Measurements from ENCODE around the gene SELENOS. TPM values are rescaled to one million over a fixed set of nuclear protein-coding genes. Genes with fewer than 3 reads are reported as not detected.

SELENOS gene
- total and polyA plus RNA-seq, 2 donors (not counting 3 experiments of a cell fraction or from before 2014, with no cell fraction given), result 70.4 to 101 TPM

DNA sequence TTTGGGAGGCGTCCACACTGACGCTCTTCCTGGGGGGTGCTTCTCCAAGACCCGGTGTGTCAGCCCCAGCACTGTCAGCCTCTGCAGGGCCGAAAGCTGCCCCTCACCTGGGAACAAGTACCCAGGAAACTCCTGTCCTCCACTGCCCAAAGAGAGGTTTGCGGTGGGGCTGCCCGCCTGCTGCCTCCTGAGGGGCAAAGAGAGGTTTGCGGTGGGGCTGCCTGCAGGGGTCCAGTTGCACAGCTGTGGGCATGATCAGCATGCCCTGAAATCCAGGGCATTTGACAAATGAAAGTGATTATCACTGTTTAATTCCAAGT lies 32.8 kb upstream of the SELENOS start:
- dilution Hi-C loops (cut with MboI; ENCODE audit: extremely low pct_ligation_motif_present, low sequenced_read_pairs) (no loop called here), intact Hi-C loops (cut with micrococcal nuclease) (no loop called here)
- Histone ChIP-seq H4K20me1 (replicated peaks; ENCODE audit: control insufficient read depth, extremely low read depth, insufficient read depth, low read length) (no peaks in the 10 kb centered on the region), H3K4me2 (ENCODE audit: insufficient read depth, low read length) (no peak overlapping the region), H3K79me2 (ENCODE audit: control insufficient read depth, insufficient read depth, low read length) (no peaks in the 10 kb centered on the region), H3K27ac (ENCODE audit: insufficient read depth, low read depth, low read length) (no peak overlapping the region), H3K27me3 (ENCODE audit: control insufficient read depth in 2 of 2, insufficient read depth in 2 of 2, low read length in 2 of 2) (no peaks in the 10 kb centered on the region), H3K4me1 (ENCODE audit: control insufficient read depth, extremely low read depth, insufficient read depth, low read length) (no peaks in the 10 kb centered on the region), H2AFZ (ENCODE audit: low read depth, low read length) (no peak overlapping the region), H3K9me1 (replicated peaks; ENCODE audit: control insufficient read depth, extremely low read depth, insufficient read depth, low read length) (no peaks in the 10 kb centered on the region), H3K36me3 (ENCODE audit: control insufficient read depth in 2 of 2, extremely low read depth in 1 of 2, insufficient read depth in 2 of 2, low read length in 2 of 2) (no peaks in the 10 kb centered on the region), H3K4me3 (replicated peaks in 1 of 3; ENCODE audit: insufficient read depth in 1 of 3, low read depth in 1 of 3, low read length in 3 of 3) (no peak overlapping the region), H3K9ac (replicated peaks; ENCODE audit: extremely low read depth, insufficient read depth, low read length) (no peak overlapping the region), H3K9me3 (replicated peaks; ENCODE audit: control insufficient read depth, insufficient read depth, low read length) (no peaks in the 10 kb centered on the region)
- BruUV-seq (replicated peaks), result no TSS peak
- FAIRE-seq (no peak), DNase-seq (ENCODE audit: low read depth, low spot score) (no peak)
- TF ChIP-seq JUN (IDR thresholded peaks at IDR 0.05; ENCODE audit: borderline replicate concordance, insufficient read depth, insufficient read length, low read depth), result no peak
- TF ChIP-seq, protein P1, sequence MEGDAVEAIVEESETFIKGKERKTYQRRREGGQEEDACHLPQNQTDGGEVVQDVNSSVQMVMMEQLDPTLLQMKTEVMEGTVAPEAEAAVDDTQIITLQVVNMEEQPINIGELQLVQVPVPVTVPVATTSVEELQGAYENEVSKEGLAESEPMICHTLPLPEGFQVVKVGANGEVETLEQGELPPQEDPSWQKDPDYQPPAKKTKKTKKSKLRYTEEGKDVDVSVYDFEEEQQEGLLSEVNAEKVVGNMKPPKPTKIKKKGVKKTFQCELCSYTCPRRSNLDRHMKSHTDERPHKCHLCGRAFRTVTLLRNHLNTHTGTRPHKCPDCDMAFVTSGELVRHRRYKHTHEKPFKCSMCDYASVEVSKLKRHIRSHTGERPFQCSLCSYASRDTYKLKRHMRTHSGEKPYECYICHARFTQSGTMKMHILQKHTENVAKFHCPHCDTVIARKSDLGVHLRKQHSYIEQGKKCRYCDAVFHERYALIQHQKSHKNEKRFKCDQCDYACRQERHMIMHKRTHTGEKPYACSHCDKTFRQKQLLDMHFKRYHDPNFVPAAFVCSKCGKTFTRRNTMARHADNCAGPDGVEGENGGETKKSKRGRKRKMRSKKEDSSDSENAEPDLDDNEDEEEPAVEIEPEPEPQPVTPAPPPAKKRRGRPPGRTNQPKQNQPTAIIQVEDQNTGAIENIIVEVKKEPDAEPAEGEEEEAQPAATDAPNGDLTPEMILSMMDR (IDR thresholded peaks at IDR 0.05; ENCODE audit: extremely low read depth in 1 of 2, insufficient read depth in 1 of 2, low read depth in 1 of 2, low read length in 2 of 2), result no peak
- no peak for TF ChIP-seq EZH2 (IDR thresholded peaks at IDR 0.05; ENCODE audit: borderline replicate concordance, low read depth, low read length, severe bottlenecking)
- no peak for TF ChIP-seq POLR2A (IDR thresholded peaks at IDR 0.05; ENCODE audit: low read depth, low read length)
- TF ChIP-seq GATA2 (IDR thresholded peaks at IDR 0.05; ENCODE audit: insufficient read depth, insufficient read length, low read depth, low read length), result no peak
- TF ChIP-seq MYC (IDR thresholded peaks at IDR 0.05; ENCODE audit: low read depth, low read length), result no peak
- TF ChIP-seq, protein P2, sequence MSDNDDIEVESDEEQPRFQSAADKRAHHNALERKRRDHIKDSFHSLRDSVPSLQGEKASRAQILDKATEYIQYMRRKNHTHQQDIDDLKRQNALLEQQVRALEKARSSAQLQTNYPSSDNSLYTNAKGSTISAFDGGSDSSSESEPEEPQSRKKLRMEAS (IDR thresholded peaks at IDR 0.05; ENCODE audit: insufficient read depth, insufficient read length), result no peak
- TF ChIP-seq FOS (IDR thresholded peaks at IDR 0.05; ENCODE audit: borderline replicate concordance, insufficient read depth, low read length), result no peak
- TF ChIP-seq POLR2AphosphoS5 (IDR thresholded peaks at IDR 0.05; ENCODE audit: insufficient read depth, low read depth, low read length), result no peak
- POLR2A ChIA-PET, result no interaction called here
- CTCF ChIA-PET, result no interaction called here
